ENCODE measurements around the gene CMIP.

GRCh38 chr16:81494434-81494806 lies 49.8 kb downstream of the CMIP start:
- no peak for TF ChIP-seq CTCF (IDR thresholded peaks at IDR 0.05)
- no peak for TF ChIP-seq POLR2A (IDR thresholded peaks at IDR 0.05)
